ENCODE data around the gene THSD4.

The THSD4 gene

GRCh38 chr15:71469413-71469812 is 354.1 kb downstream of the THSD4 start:
- no peak for DNase-seq

- DNase-seq: peak; percentile 7
Measured at GRCh38 chr15:71471347-71471746, 356.1 kb downstream of the THSD4 start.

- DNase-seq: no peak
Measured at GRCh38 chr15:71472566-71472965, 357.3 kb downstream of the THSD4 start.

GRCh38 chr15:71473751-71474150 is 358.5 kb downstream of the THSD4 start:
- no peak for DNase-seq

GRCh38 chr15:71476823-71477222 is 361.6 kb downstream of the THSD4 start:
- DNase-seq: no peak

GRCh38 chr15:71480556-71480955 is 365.3 kb downstream of the THSD4 start:
- DNase-seq: no peak

- DNase-seq: no peak
Measured at GRCh38 chr15:71484080-71484479, 368.8 kb downstream of the THSD4 start.

GRCh38 chr15:71485094-71485693 is 369.9 kb downstream of the THSD4 start:
- DNase-seq: no peak

GRCh38 chr15:71489570-71489969 is 374.3 kb downstream of the THSD4 start:
- DNase-seq: no peak

GRCh38 chr15:71493526-71493925 is 378.3 kb downstream of the THSD4 start:
- no peak for DNase-seq

- DNase-seq: no peak
Measured at GRCh38 chr15:71494563-71495397, 379.5 kb downstream of the THSD4 start.

- DNase-seq: no peak
Measured at GRCh38 chr15:71495398-71495780, 380.1 kb downstream of the THSD4 start.

- DNase-seq: no peak
Measured at GRCh38 chr15:71496336-71496955, 381.2 kb downstream of the THSD4 start.

GRCh38 chr15:71501344-71502076 is 386.2 kb downstream of the THSD4 start:
- no peak for DNase-seq

- no peak for DNase-seq
Measured at GRCh38 chr15:71502077-71502432, 386.8 kb downstream of the THSD4 start.

GRCh38 chr15:71505962-71506361 is 390.7 kb downstream of the THSD4 start:
- DNase-seq: no peak

- DNase-seq: no peak
Measured at GRCh38 chr15:71506946-71507345, 391.7 kb downstream of the THSD4 start.

- DNase-seq: no peak
Measured at GRCh38 chr15:71508081-71508682, 392.9 kb downstream of the THSD4 start.

- no peak for DNase-seq
Measured at GRCh38 chr15:71509139-71509538, 393.9 kb downstream of the THSD4 start.

GRCh38 chr15:71510763-71511162 is 395.5 kb downstream of the THSD4 start:
- DNase-seq: no peak

- DNase-seq: no peak
Measured at GRCh38 chr15:71511796-71512681, 396.8 kb downstream of the THSD4 start.

- no peak for DNase-seq
Measured at GRCh38 chr15:71512682-71513006, 397.4 kb downstream of the THSD4 start.
